IMR-90 (cell line): Measurements from ENCODE around the gene CCDC77. TPM values are rescaled to one million over a fixed set of nuclear protein-coding genes. Genes with fewer than 3 reads are reported as not detected.

Experiments
- ATAC-seq: fragments of 200-7000 bp; cut with Tn5 transposase; 2 replicates; pipeline ENCODE4 v1.9.1; 2020; ENCODE audit warnings: low read depth, mild to moderate bottlenecking, moderate library complexity
- BruUV-seq: library from RNA; stranded (reverse); fragments of 400-500 nt; replicated peaks from 2 replicates; lab custom pipeline; 2021; lab: Mats Ljungman, UMichigan
- CTCF ChIA-PET: fragments of 300-600 bp; formaldehyde crosslinking; extraction: SDS; loops from one replicate; lab custom pipeline; 2021; ENCODE audit warnings: antibody characterized with exemption; lab: Yijun Ruan, JAX
- POLR2A ChIA-PET: fragments of 300-600 bp; sonication (Branson Sonifier 250); formaldehyde crosslinking; loops from one replicate; lab custom pipeline; 2022; ENCODE audit warnings: antibody characterized with exemption; ENCODE audit not compliant: unreplicated experiment; lab: Charles Lee
- DNase-seq: peaks from one replicate; pipeline ENCODE4 v3.0.0; 2013
- H2AFZ ChIP-seq: replicated peaks from 2 replicates; pipeline ENCODE3; 2013; ENCODE audit warnings: low read length, mild to moderate bottlenecking; ENCODE audit not compliant: poor library complexity
- H2AK5ac ChIP-seq: 2 replicates; pipeline ENCODE4 v1.6.1; 2013; ENCODE audit warnings: low read depth, low read length, inconsistent platforms
- H2AK9ac ChIP-seq: replicated peaks from 2 replicates; pipeline ENCODE3; 2013; ENCODE audit warnings: mild to moderate bottlenecking, low read depth, low read length, moderate library complexity; ENCODE audit not compliant: poor library complexity
- H2BK120ac ChIP-seq: 2 replicates; pipeline ENCODE4 v1.6.1; 2013; ENCODE audit warnings: low read depth, low read length, inconsistent platforms
- H2BK15ac ChIP-seq: 3 replicates; pipeline ENCODE4 v1.6.1; 2013; ENCODE audit warnings: low read depth, low read length, inconsistent platforms
- H2BK20ac ChIP-seq: 2 replicates; pipeline ENCODE4 v1.6.1; 2013; ENCODE audit warnings: low read depth, mild to moderate bottlenecking, inconsistent platforms, low read length, moderate library complexity
- H2BK5ac ChIP-seq: 2 replicates; pipeline ENCODE4 v1.6.1; 2013; ENCODE audit warnings: mild to moderate bottlenecking, low read depth, low read length, inconsistent platforms; ENCODE audit not compliant: poor library complexity, severe bottlenecking
- H3K14ac ChIP-seq: replicated peaks from 2 replicates; pipeline ENCODE4 v1.6.1; 2013; ENCODE audit warnings: low read depth, low read length, inconsistent platforms
- H3K18ac ChIP-seq: 2 replicates; pipeline ENCODE4 v1.6.1; 2013; ENCODE audit warnings: low read depth, low read length, control low read depth
- H3K23ac ChIP-seq: 2 replicates; pipeline ENCODE4 v1.6.1; 2013; ENCODE audit warnings: low read depth, low read length, inconsistent platforms
- H3K27ac ChIP-seq: 2 replicates; pipeline ENCODE4 v1.5.1; 2013; ENCODE audit warnings: mild to moderate bottlenecking, control low read depth, low read length; ENCODE audit not compliant: insufficient read depth
- H3K27me3 ChIP-seq: 2 replicates; pipeline ENCODE4 v1.6.1; 2013; ENCODE audit warnings: low read length; ENCODE audit not compliant: control insufficient read depth, insufficient read depth
- H3K36me3 ChIP-seq: 2 replicates; pipeline ENCODE4 v1.6.1; 2013; ENCODE audit warnings: low read length, mixed read lengths; ENCODE audit not compliant: control insufficient read depth, insufficient read depth
- H3K4ac ChIP-seq: 2 replicates; pipeline ENCODE4 v1.6.1; 2013; ENCODE audit warnings: low read depth, low read length, inconsistent platforms
- H3K4me1 ChIP-seq: 2 replicates; pipeline ENCODE4 v1.6.1; 2013; ENCODE audit warnings: low read length, mixed read lengths; ENCODE audit not compliant: control insufficient read depth, insufficient read depth
- H3K4me2 ChIP-seq: 2 replicates; pipeline ENCODE4 v1.6.1; 2013; ENCODE audit warnings: low read depth, mild to moderate bottlenecking, control low read depth, low read length, moderate library complexity
- H3K4me3 ChIP-seq: 2 replicates; pipeline ENCODE4 v1.5.1; 2013; ENCODE audit warnings: low read depth, mild to moderate bottlenecking, control low read depth, low read length, moderate library complexity; ENCODE audit not compliant: insufficient read depth
- H3K56ac ChIP-seq: 2 replicates; pipeline ENCODE4 v1.6.1; 2013; ENCODE audit warnings: low read length, inconsistent platforms; ENCODE audit not compliant: insufficient read depth; ENCODE audit errors: extremely low read depth
- H3K79me1 ChIP-seq, 2 experiments: 2 replicates each; pipeline ENCODE4 v1.6.1; 2013; ENCODE audit warnings: low read length in 2 of 2, inconsistent platforms in 1 of 2, low read depth in 1 of 2
- H3K9ac ChIP-seq: 2 replicates; pipeline ENCODE4 v1.6.1; 2013; ENCODE audit warnings: low read depth, low read length, control low read depth
- H3K9me1 ChIP-seq: 2 replicates; pipeline ENCODE4 v1.6.1; 2013; ENCODE audit warnings: low read length, inconsistent platforms; ENCODE audit not compliant: insufficient read depth
- H3K9me3 ChIP-seq: 2 replicates; pipeline ENCODE4 v1.6.1; 2013; ENCODE audit warnings: low read length; ENCODE audit not compliant: control insufficient read depth, insufficient read depth
- H4K20me1 ChIP-seq: 2 replicates; pipeline ENCODE4 v1.6.1; 2013; ENCODE audit warnings: low read length, inconsistent platforms; ENCODE audit not compliant: insufficient read depth
- H4K5ac ChIP-seq: 2 replicates; pipeline ENCODE4 v1.6.1; 2013; ENCODE audit warnings: mild to moderate bottlenecking, low read depth, low read length, control low read depth
- H4K8ac ChIP-seq, 2 experiments: 2 replicates each; pipeline ENCODE4 v1.6.1; 2013; ENCODE audit warnings: low read depth in 2 of 2, low read length in 2 of 2, control low read depth in 1 of 2, inconsistent platforms in 1 of 2
- H4K91ac ChIP-seq: 2 replicates; pipeline ENCODE4 v1.6.1; 2013; ENCODE audit warnings: low read depth, low read length, inconsistent platforms; ENCODE audit not compliant: insufficient read depth
- BHLHE40 ChIP-seq: fragments of 150-350 bp; IDR thresholded peaks from 2 replicates; pipeline ENCODE4 v1.6.1; 2016; ENCODE audit warnings: mild to moderate bottlenecking, low read depth, low read length
- CEBPB ChIP-seq: IDR thresholded peaks from 2 replicates; pipeline ENCODE4 v1.6.1; 2012; ENCODE audit warnings: low read depth, low read length, improper control_type of control experiment
- CHD1 ChIP-seq: IDR thresholded peaks from 2 replicates; pipeline ENCODE4 v1.6.1; 2012; ENCODE audit warnings: low read depth, low read length, improper control_type of control experiment
- CTCF ChIP-seq: conservative IDR thresholded peaks from 2 replicates; pipeline ENCODE4 v1.5.1; 2012; ENCODE audit warnings: mild to moderate bottlenecking, low read depth, low read length, improper control_type of control experiment
- FOS ChIP-seq: fragments of 150-350 bp; IDR thresholded peaks from 2 replicates; pipeline ENCODE4 v1.6.1; 2016; ENCODE audit warnings: low read depth, low read length
- MAFK ChIP-seq: IDR thresholded peaks from 2 replicates; pipeline ENCODE4 v1.6.1; 2012; ENCODE audit warnings: low read depth, low read length, improper control_type of control experiment
- MAZ ChIP-seq: IDR thresholded peaks from 2 replicates; pipeline ENCODE4 v1.6.1; 2012; ENCODE audit warnings: low read depth, mild to moderate bottlenecking, low read length, improper control_type of control experiment, moderate library complexity, borderline replicate concordance
- MXI1 ChIP-seq: IDR thresholded peaks from 2 replicates; pipeline ENCODE4 v1.6.1; 2012; ENCODE audit warnings: low read depth, mild to moderate bottlenecking, low read length, moderate library complexity, borderline replicate concordance
- NFE2L2 ChIP-seq: fragments of 150-350 bp; IDR thresholded peaks from 2 replicates; pipeline ENCODE4 v1.6.1; 2016; ENCODE audit warnings: low read depth, mild to moderate bottlenecking, low read length
- RAD21 ChIP-seq: IDR thresholded peaks from 2 replicates; pipeline ENCODE4 v1.6.1; 2012; ENCODE audit warnings: low read length, improper control_type of control experiment
- RCOR1 ChIP-seq: IDR thresholded peaks from 2 replicates; pipeline ENCODE4 v1.6.1; 2012; ENCODE audit warnings: mild to moderate bottlenecking, low read length, improper control_type of control experiment; ENCODE audit not compliant: insufficient replicate concordance
- RFX5 ChIP-seq: IDR thresholded peaks from 2 replicates; pipeline ENCODE4 v1.8.0; 2012; ENCODE audit warnings: low read depth, mild to moderate bottlenecking, low read length, moderate library complexity
- SMC3 ChIP-seq: fragments of 150-350 bp; IDR thresholded peaks from 2 replicates; pipeline ENCODE4 v1.6.1; 2016; ENCODE audit warnings: low read depth, mild to moderate bottlenecking, antibody characterized with exemption, low read length, moderate library complexity
- USF2 ChIP-seq: fragments of 150-350 bp; IDR thresholded peaks from 2 replicates; pipeline ENCODE4 v1.6.1; 2017; ENCODE audit warnings: mild to moderate bottlenecking, antibody characterized with exemption, low read length, low read depth
- WGBS, 2 experiments: methylation state at CpG; one replicate each; pipeline versions ENCODE4 v1.1.5 to v1.1.7; 2013; ENCODE audit warnings: missing lambda C conversion rate in 2 of 2; ENCODE audit not compliant: insufficient read length in 1 of 2; ENCODE audit errors: extremely low coverage in 2 of 2; 5-methylcytosine and 5-hydroxymethylcytosine counted together
- dilution Hi-C: fragments of 300-500 bp; cut with HindIII; formaldehyde crosslinking; loops from one replicate; pipeline ENCODE4 v1.14.3; 2018; ENCODE audit warnings: low sequenced_read_pairs; ENCODE audit not compliant: unreplicated experiment
- in situ Hi-C: fragments of 300-500 bp; cut with MboI; formaldehyde crosslinking; loops from 3 replicates; pipeline ENCODE4 v1.14.3; 2019; ENCODE audit warnings: low sequenced_read_pairs, inconsistent platforms, mixed read lengths
- intact Hi-C: fragments of 100-400 bp; cut with micrococcal nuclease; formaldehyde crosslinking; loops from 2 replicates; pipeline ENCODE4 v1.10.0; 2022
- polyA plus RNA-seq, 3 experiments: library from polyadenylated mRNA; depleted of rRNA; stranded (reverse); fragments of >200 nt; gene quantifications; 2 replicates each; pipeline ENCODE4 v1.2.3, GENCODE V29; 2012; ENCODE audit warnings: low replicate concordance in 1 of 3
- total RNA-seq: library from RNA; depleted of rRNA; stranded (reverse); fragments of >200 nt; gene quantifications from 2 replicates; pipeline ENCODE4 v1.2.3, GENCODE V29; 2012

CCDC77 gene
- total and polyA plus RNA-seq, 2 of the 4 experiments (the other 2 are of a cell fraction): 6.6 to 7.2 TPM

GRCh38 chr12:467591-467990 lies 66.1 kb downstream of the CCDC77 start:
- Histone ChIP-seq H2BK15ac (no peak overlapping the region), H3K4me3 (no peak overlapping the region), H3K27me3 (peaks cover 48% of the 10 kb centered on the region), H4K5ac (no peak overlapping the region), H3K9me1 (no peaks in the 10 kb centered on the region), H4K8ac (no peak overlapping the region), H3K9me3 (no peaks in the 10 kb centered on the region; the same call in 1 of the 2 replicates), H2AFZ (no peak overlapping the region), H3K23ac (no peak overlapping the region), H3K4me1 (no peaks in the 10 kb centered on the region), H3K27ac (no peak overlapping the region), H3K9ac (no peak overlapping the region), H2BK120ac (no peak overlapping the region), H2AK9ac (no peak overlapping the region), H2BK20ac (no peak overlapping the region), H3K36me3 (no peaks in the 10 kb centered on the region), H2AK5ac (no peak overlapping the region), H3K79me1 (no peaks in the 10 kb centered on the region), H3K4me2 (no peak overlapping the region), H4K91ac (no peak overlapping the region), H3K14ac (no peak overlapping the region), H3K18ac (no peak overlapping the region), H2BK5ac (no peak overlapping the region), H3K4ac (no peak overlapping the region), H4K20me1 (no peaks in the 10 kb centered on the region), H3K56ac (no peak overlapping the region)
- dilution Hi-C loops (no loop called here), in situ Hi-C loops (no loop called here), intact Hi-C loops (no loop called here)
- no peak for DNase-seq
- TF ChIP-seq MAZ: no peak
- TF ChIP-seq CTCF: no peak
- no peak for TF ChIP-seq FOS
- TF ChIP-seq MXI1: no peak
- no peak for TF ChIP-seq RAD21
- no peak for TF ChIP-seq NFE2L2
- TF ChIP-seq SMC3: no peak
- no peak for TF ChIP-seq USF2
- TF ChIP-seq CHD1: no peak
- TF ChIP-seq RCOR1: no peak
- TF ChIP-seq CEBPB: no peak
- no peak for TF ChIP-seq BHLHE40
- TF ChIP-seq MAFK: no peak
- no peak for TF ChIP-seq RFX5
- no peak for ATAC-seq
- ChIA-PET POLR2A (no interaction called here), CTCF (interaction anchor here (1.5 kb wide), 1 partner anchor 25 kb away, joined by 3 read pairs; no protein-coding TSS in a partner anchor)
- BruUV-seq: no TSS peak
- WGBS, 2 experiments: no CpG with 5 or more reads among the region's 6 CpGs
